ENCODE data around the gene GJD2. TPM values are rescaled to one million over a fixed set of nuclear protein-coding genes. Genes with fewer than 3 reads are reported as not detected.

Gene GJD2
- total and polyA plus RNA-seq, 2 donors (not counting 1 experiment from before 2014, with no cell fraction given): not detected

DNA sequence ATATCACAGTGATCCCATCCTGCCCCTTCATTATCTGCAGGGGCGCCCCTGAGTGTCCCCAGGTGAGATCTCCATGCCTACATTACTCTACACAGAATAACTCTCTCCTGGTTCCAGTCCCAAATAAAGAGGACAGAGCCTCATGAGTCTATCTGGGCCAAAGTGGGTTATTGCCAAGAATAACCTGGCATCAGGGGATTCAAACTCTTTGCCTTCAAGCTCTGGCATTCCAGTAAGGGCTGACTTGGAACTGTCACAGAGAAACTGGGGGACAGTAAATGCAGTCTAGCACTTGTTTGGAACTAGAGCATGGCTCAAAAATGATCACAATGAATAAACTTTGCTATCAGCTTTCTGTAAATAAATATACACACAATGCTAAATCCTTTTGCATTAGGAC, 30.3 kb downstream of the GJD2 start:
- Histone ChIP-seq H3K9me3 (ENCODE audit: control extremely low read depth in 1 of 3, control insufficient read depth in 2 of 3, insufficient read depth in 1 of 3, low read length in 2 of 3) (peaks cover 0 to 3% (median 0%) of the 10 kb centered on the region in 3 donors), H4K20me1 (ENCODE audit: control insufficient read depth, insufficient read depth, low read length, poor library complexity, severe bottlenecking) (no peaks in the 10 kb centered on the region), H3K79me2 (ENCODE audit: control insufficient read depth, insufficient read depth, low read length) (no peaks in the 10 kb centered on the region), H3K9ac (ENCODE audit: low read length) (no peak overlapping the region), H3K4me1 (ENCODE audit: control insufficient read depth in 2 of 2, insufficient read depth in 2 of 2, low read length in 2 of 2) (no peaks in the 10 kb centered on the region), H2AFZ (ENCODE audit: insufficient read depth, low read depth, low read length, poor library complexity, severe bottlenecking) (no peak overlapping the region), H3K36me3 (replicated peaks in 1 of 2; ENCODE audit: control extremely low read depth in 1 of 2, control insufficient read depth in 1 of 2, extremely low read depth in 1 of 2, insufficient read depth in 2 of 2, low read length in 1 of 2) (no peaks in the 10 kb centered on the region), H3K4me3 (ENCODE audit: control extremely low read depth in 1 of 5, extremely low read depth in 1 of 5, insufficient read depth in 1 of 5, low read depth in 2 of 5, low read length in 4 of 5) (no peak overlapping the region), H3K27ac (ENCODE audit: low read length in 2 of 2) (no peak overlapping the region), H3K4me2 (replicated peaks; ENCODE audit: low read depth, low read length, poor library complexity, severe bottlenecking) (no peak overlapping the region), H3K27me3 (replicated peaks in 1 of 4; ENCODE audit: control extremely low read depth in 1 of 4, control insufficient read depth in 3 of 4, insufficient read depth in 4 of 4, low read length in 3 of 4) (peaks cover 0 to 12% (median 4%) of the 10 kb centered on the region in 4 experiments)
- no peak overlapping the region for H3K4me3 Mint-ChIP-seq
- no peak overlapping the region for H3K27ac Mint-ChIP-seq
- no peak for ATAC-seq (ENCODE audit: low read depth)
- H3K27me3 Mint-ChIP-seq: peaks cover 50% of the 10 kb centered on the region
- peaks cover 2% of the 10 kb centered on the region for H3K9me3 Mint-ChIP-seq (ENCODE audit: insufficient read depth)
- DNase-seq: no peak
- intact Hi-C loops (cut with micrococcal nuclease): no loop called here
- WGBS (ENCODE audit: insufficient coverage): 88% methylated on average over 1 of the region's 1 CpG
- TF ChIP-seq, protein P1, sequence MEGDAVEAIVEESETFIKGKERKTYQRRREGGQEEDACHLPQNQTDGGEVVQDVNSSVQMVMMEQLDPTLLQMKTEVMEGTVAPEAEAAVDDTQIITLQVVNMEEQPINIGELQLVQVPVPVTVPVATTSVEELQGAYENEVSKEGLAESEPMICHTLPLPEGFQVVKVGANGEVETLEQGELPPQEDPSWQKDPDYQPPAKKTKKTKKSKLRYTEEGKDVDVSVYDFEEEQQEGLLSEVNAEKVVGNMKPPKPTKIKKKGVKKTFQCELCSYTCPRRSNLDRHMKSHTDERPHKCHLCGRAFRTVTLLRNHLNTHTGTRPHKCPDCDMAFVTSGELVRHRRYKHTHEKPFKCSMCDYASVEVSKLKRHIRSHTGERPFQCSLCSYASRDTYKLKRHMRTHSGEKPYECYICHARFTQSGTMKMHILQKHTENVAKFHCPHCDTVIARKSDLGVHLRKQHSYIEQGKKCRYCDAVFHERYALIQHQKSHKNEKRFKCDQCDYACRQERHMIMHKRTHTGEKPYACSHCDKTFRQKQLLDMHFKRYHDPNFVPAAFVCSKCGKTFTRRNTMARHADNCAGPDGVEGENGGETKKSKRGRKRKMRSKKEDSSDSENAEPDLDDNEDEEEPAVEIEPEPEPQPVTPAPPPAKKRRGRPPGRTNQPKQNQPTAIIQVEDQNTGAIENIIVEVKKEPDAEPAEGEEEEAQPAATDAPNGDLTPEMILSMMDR (IDR thresholded peaks at IDR 0.05): no peak
- no peak for TF ChIP-seq EZH2 (IDR thresholded peaks at IDR 0.05; ENCODE audit: borderline replicate concordance, insufficient read depth, low read depth, low read length, poor library complexity, severe bottlenecking)
- POLR2A ChIA-PET: no interaction called here
- CTCF ChIA-PET: no interaction called here
- no peaks in the 10 kb centered on the region for H3K4me1 Mint-ChIP-seq

DNA sequence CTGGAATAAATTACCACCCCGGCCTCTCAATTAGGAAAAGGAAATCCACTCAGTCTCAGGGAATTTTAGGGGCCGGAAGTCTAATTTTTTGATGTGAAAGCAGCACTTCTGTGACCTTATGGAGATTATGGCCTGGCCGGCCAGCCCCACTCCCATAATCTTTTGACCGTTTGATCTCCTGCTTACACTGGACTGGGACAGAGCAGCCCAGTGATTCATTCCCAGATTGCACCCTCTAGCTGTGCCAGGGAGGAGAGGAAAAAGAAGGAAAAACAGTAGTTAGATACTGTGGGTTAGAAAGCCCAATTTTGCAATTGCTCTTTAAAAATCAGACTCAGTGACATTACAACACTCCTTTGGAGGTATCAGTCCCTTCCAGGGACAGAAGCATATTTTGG, 32.4 kb downstream of the GJD2 start:
- no peaks in the 10 kb centered on the region for H3K4me1 Mint-ChIP-seq
- Histone ChIP-seq H3K27me3 (replicated peaks in 1 of 4; ENCODE audit: control extremely low read depth in 1 of 4, control insufficient read depth in 3 of 4, insufficient read depth in 4 of 4, low read length in 3 of 4) (peaks cover 0 to 12% (median 4%) of the 10 kb centered on the region in 4 experiments), H3K79me2 (ENCODE audit: control insufficient read depth, insufficient read depth, low read length) (no peaks in the 10 kb centered on the region), H2AFZ (ENCODE audit: insufficient read depth, low read depth, low read length, poor library complexity, severe bottlenecking) (no peak overlapping the region), H3K9me3 (ENCODE audit: control extremely low read depth in 1 of 3, control insufficient read depth in 2 of 3, insufficient read depth in 1 of 3, low read length in 2 of 3) (peaks cover 0 to 3% (median 0%) of the 10 kb centered on the region in 3 donors), H3K36me3 (replicated peaks in 1 of 2; ENCODE audit: control extremely low read depth in 1 of 2, control insufficient read depth in 1 of 2, extremely low read depth in 1 of 2, insufficient read depth in 2 of 2, low read length in 1 of 2) (no peaks in the 10 kb centered on the region), H4K20me1 (ENCODE audit: control insufficient read depth, insufficient read depth, low read length, poor library complexity, severe bottlenecking) (no peaks in the 10 kb centered on the region), H3K4me1 (ENCODE audit: control insufficient read depth in 2 of 2, insufficient read depth in 2 of 2, low read length in 2 of 2) (no peaks in the 10 kb centered on the region), H3K4me2 (replicated peaks; ENCODE audit: low read depth, low read length, poor library complexity, severe bottlenecking) (no peak overlapping the region), H3K4me3 (ENCODE audit: control extremely low read depth in 1 of 5, extremely low read depth in 1 of 5, insufficient read depth in 1 of 5, low read depth in 2 of 5, low read length in 4 of 5) (no peak overlapping the region), H3K9ac (ENCODE audit: low read length) (no peak overlapping the region), H3K27ac (ENCODE audit: low read length in 2 of 2) (no peak overlapping the region)
- peaks cover 50% of the 10 kb centered on the region for H3K27me3 Mint-ChIP-seq
- 80% methylated on average over 2 of the region's 4 CpGs for WGBS (ENCODE audit: insufficient coverage)
- peaks cover 2% of the 10 kb centered on the region for H3K9me3 Mint-ChIP-seq (ENCODE audit: insufficient read depth)
- H3K4me3 Mint-ChIP-seq: no peak overlapping the region
- TF ChIP-seq EZH2 (IDR thresholded peaks at IDR 0.05; ENCODE audit: borderline replicate concordance, insufficient read depth, low read depth, low read length, poor library complexity, severe bottlenecking): no peak
- TF ChIP-seq, protein P1 (IDR thresholded peaks at IDR 0.05): no peak
- H3K27ac Mint-ChIP-seq: no peak overlapping the region
- intact Hi-C loops (cut with micrococcal nuclease): no loop called here
- POLR2A ChIA-PET: no interaction called here
- no peak for ATAC-seq (ENCODE audit: low read depth)
- CTCF ChIA-PET: interaction anchor here (0.7 kb wide), 1 partner anchor 15 kb away, joined by 4 read pairs; no protein-coding TSS in a partner anchor
- DNase-seq: no peak
